ENCODE measurements around the gene GALNT10. TPM values are rescaled to one million over a fixed set of nuclear protein-coding genes. Genes with fewer than 3 reads are reported as not detected.

The GALNT10 gene, protein sequence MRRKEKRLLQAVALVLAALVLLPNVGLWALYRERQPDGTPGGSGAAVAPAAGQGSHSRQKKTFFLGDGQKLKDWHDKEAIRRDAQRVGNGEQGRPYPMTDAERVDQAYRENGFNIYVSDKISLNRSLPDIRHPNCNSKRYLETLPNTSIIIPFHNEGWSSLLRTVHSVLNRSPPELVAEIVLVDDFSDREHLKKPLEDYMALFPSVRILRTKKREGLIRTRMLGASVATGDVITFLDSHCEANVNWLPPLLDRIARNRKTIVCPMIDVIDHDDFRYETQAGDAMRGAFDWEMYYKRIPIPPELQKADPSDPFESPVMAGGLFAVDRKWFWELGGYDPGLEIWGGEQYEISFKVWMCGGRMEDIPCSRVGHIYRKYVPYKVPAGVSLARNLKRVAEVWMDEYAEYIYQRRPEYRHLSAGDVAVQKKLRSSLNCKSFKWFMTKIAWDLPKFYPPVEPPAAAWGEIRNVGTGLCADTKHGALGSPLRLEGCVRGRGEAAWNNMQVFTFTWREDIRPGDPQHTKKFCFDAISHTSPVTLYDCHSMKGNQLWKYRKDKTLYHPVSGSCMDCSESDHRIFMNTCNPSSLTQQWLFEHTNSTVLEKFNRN
- total RNA-seq, result 27.5 and 38.6 TPM in 2 replicates

DNA sequence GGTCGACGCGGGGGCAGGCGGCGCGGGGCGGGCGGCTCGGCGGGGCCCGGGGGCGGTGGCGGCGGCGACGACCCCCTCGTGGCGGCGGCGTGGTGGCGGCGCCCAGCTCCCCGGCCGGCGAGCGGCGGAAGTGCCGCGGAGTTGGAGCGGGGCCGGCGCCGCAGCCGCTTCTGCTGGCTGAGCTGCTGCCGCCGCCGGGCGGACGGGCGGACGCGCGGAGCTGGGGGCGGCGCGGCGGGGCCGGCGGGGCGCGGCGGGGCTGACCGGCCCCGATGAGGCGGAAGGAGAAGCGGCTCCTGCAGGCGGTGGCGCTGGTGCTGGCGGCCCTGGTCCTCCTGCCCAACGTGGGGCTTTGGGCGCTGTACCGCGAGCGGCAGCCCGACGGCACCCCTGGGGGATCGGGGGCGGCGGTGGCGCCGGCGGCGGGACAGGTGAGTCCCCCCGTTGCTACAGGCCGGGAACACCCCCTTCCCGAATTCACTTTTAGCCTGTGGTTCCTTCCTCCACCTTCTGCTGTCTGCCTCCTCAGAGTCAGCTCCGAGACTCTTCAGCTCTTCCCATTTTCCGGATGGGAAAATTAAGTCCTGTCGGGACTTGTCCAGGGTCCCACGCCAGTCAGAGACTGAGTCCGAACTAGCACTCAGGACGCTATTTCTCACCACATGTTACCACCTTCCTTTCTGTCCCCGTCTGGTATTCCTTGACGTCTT lies at the start of gene GALNT10:
GALNT10 (plus strand) TSS at position 139 of the 710 bp plus-strand sequence; CDS start at position 273, 134 bp downstream.

DNA sequence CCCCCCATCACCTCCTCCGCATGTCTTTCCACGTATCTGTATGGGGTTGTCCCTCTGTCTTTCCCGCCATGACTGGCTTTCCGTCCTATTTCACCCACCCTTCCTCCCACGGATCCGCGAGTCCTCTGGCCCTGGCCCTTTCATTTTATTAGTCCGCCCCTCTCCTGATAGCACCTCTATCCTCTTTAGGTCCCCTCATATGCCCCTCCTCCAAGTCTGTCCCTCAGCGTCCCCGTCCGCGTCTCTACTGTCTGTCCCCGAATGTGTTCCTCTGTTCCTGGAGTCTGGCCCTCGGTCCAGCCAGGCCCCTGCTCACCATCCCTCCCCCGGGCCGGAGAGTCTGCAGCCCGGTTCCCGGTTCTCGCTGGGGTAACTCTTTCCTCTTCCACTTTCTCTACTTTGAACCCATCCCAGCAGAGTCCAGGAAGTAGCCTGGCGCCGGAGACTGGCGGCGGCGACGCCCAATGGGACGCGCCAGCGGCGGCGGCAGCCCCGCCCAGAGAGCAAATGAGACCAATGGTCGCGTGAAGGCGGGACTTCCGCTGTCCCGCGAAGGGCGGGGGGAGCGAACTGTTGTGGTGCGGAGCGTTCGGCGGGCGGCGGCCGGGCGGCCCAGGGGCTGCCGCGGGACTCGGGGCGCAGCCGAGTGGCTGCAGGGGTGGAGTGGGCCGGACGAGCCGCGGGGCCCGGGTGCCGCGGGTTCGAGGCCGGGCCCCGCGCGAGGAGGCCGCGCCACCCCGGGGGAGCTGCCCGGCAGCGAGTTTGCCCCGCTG lies 255.1 kb downstream of the GALNT10 start, which contains the start of gene SAP30L:
SAP30L (plus strand) TSS at position 576 of the 773 bp plus-strand sequence. CDS start 608 bp downstream, outside the sequence.

Other genes starting within 250 kb of the GALNT10 start
- 29.7 and 30.9 TPM in 2 replicates for gene FAM114A2, start 151.8 kb upstream of the GALNT10 start, total RNA-seq
- gene MFAP3, start 151.8 kb upstream of the GALNT10 start, total RNA-seq, result 157 and 167 TPM in 2 replicates